Suprapubic skin (tissue), 3 donors: ENCODE results near the gene LRMDA.

ENCODE experiments used
- CTCF ChIP-seq, 2 donors: fragments of 200-600 bp in 1 of 2; fragments of 450-650 bp in 1 of 2; sonication (generic) in 1 of 2; IDR thresholded peaks; one replicate each; pipeline ENCODE4 v1.5.1; 2016 to 2019; ENCODE audit warnings: antibody characterized with exemption in 2 of 2, mild to moderate bottlenecking in 1 of 2, moderate library complexity in 1 of 2
- POLR2AphosphoS5 ChIP-seq, 3 donors: sonication (generic); formaldehyde crosslinking; IDR thresholded peaks; one replicate each; pipeline ENCODE4 v1.6.1; 2017; ENCODE audit warnings: antibody characterized with exemption in 3 of 3

GRCh38 chr10:75397496-75398199 lies 33.8 kb upstream of the LRMDA start:
- TF ChIP-seq CTCF (IDR thresholded peaks at IDR 0.05) (no peak), POLR2AphosphoS5 (IDR thresholded peaks at IDR 0.05) (no peak)
